Cardiac fibroblast (primary cell): ENCODE data around the gene SBK3.

ENCODE experiments used
- DNase-seq, 2 donors: peaks; one replicate each; pipeline versions ENCODE4 v3.0.0 to v3.0.0-alpha.2; 2010; ENCODE audit warnings: low read depth in 2 of 2
- H3K4me3 ChIP-seq, 2 donors: replicated peaks in 1 of 2; 1 replicate in 1 of 2; 2 replicates in 1 of 2; pipeline ENCODE4 v1.5.1; 2011; ENCODE audit warnings: low read depth in 2 of 2, low read length in 2 of 2, mild to moderate bottlenecking in 2 of 2, moderate library complexity in 1 of 2
- TF ChIP-seq, protein P1 (sequence below): IDR thresholded peaks from one replicate; pipeline ENCODE4 v1.5.1; 2011; ENCODE audit warnings: low read depth, mild to moderate bottlenecking, low read length, inconsistent platforms

Gene SBK3, protein sequence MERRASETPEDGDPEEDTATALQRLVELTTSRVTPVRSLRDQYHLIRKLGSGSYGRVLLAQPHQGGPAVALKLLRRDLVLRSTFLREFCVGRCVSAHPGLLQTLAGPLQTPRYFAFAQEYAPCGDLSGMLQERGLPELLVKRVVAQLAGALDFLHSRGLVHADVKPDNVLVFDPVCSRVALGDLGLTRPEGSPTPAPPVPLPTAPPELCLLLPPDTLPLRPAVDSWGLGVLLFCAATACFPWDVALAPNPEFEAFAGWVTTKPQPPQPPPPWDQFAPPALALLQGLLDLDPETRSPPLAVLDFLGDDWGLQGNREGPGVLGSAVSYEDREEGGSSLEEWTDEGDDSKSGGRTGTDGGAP

GRCh38 chr19:55545443-55545842, at the start of gene SBK3:
SBK3 (minus strand) TSS chr19:55545543; CDS start chr19:55545543, 0 bp downstream.
- H3K4me3 ChIP-seq = no peak within 1 kb of the TSS
- TF ChIP-seq, protein P1, sequence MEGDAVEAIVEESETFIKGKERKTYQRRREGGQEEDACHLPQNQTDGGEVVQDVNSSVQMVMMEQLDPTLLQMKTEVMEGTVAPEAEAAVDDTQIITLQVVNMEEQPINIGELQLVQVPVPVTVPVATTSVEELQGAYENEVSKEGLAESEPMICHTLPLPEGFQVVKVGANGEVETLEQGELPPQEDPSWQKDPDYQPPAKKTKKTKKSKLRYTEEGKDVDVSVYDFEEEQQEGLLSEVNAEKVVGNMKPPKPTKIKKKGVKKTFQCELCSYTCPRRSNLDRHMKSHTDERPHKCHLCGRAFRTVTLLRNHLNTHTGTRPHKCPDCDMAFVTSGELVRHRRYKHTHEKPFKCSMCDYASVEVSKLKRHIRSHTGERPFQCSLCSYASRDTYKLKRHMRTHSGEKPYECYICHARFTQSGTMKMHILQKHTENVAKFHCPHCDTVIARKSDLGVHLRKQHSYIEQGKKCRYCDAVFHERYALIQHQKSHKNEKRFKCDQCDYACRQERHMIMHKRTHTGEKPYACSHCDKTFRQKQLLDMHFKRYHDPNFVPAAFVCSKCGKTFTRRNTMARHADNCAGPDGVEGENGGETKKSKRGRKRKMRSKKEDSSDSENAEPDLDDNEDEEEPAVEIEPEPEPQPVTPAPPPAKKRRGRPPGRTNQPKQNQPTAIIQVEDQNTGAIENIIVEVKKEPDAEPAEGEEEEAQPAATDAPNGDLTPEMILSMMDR = no peak
- no peak for DNase-seq

DNA sequence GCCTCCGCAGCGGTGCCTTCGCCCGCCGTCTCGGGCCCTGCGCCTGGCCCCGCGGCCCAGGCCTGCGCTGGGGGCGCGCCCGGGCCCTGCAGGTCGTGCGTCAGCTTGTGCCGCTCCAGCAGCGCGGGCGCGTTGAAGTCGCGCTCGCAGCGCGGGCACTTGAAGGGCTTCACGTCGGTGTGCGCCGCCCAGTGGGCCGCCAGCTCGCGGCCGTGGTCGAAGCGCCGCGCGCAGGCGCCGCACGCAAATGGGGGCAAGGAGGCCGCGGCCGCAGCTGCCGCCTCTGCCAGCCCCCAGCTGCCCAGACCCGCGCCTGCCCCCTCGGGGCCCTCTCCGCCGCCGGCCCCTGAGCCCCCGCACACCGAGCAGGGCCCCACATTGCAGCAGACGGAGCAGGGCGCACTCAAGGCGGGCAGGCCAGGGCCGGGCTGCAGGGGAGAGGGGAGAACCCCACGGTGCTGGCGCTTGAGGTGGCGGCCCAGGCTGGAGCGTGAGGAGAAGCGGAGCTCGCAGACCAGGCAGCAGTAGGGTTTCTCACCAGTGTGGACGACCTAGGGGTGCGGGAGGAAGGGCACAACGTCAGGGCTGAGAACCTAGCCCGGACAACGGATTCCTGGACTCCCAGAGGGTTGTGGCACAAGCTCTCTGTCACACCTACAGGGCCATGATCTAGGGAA, 47.9 kb upstream of the SBK3 start:
- H3K4me3 ChIP-seq = no peak overlapping the region
- DNase-seq = no peak
- TF ChIP-seq, protein P1 = no peak

DNA sequence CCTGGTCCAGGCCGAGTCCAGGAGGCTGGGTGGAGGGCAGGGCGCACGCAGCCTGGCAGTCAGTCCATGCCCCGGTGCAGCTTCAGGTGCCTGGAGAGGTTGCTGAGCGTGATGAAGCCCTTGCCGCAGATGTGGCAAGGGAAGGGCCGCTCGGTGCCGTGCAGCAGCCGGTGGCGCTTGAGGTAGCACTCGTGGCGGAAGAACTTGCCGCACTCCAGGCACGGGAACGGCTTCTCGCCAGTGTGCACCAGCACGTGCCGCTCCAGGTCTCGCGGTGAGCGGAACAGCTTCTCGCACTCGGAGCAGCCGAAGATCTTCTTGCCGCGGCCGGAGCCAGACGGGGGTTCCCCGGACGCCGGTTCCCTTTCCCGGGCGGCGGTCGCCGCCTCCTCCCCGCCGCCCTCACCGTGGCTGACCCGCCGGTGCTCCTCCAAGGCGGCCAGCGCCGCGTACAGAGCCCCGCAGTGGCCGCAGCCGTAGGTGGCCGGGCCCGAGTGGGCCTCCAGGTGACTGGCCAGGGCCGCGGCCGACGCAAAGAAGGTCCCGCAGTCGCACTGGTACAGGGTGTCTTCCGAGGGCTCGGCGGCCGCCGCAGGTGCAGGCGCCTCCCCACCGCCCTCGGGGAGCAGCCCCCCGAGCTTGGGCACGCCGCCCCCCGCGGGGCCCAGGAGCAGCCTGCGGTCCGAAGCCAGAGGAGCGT, 47.2 kb upstream of the SBK3 start:
- DNase-seq = no peak
- TF ChIP-seq, protein P1 = no peak
- no peak overlapping the region for H3K4me3 ChIP-seq

DNA sequence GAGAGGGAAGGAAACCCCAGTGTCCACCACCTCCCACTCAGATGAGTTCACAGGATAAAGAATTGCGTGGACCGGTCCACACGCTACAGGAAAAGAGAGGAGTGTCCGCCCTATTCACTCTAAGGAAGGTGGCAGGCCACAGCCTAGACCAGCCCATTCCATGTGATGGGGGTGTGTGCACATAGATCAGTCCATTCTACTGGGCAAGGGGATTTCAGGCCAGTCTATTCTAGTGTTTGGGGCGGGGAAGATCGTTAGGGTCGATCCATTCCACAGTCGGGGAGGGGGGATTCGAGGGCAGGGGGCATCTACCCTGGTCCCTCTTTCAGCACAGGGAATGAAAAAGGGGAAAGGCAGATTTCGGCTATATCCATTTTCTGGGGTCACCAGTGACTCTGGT, 46.2 kb upstream of the SBK3 start:
- no peak for DNase-seq
- TF ChIP-seq, protein P1 = no peak
- H3K4me3 ChIP-seq = no peak overlapping the region

DNA sequence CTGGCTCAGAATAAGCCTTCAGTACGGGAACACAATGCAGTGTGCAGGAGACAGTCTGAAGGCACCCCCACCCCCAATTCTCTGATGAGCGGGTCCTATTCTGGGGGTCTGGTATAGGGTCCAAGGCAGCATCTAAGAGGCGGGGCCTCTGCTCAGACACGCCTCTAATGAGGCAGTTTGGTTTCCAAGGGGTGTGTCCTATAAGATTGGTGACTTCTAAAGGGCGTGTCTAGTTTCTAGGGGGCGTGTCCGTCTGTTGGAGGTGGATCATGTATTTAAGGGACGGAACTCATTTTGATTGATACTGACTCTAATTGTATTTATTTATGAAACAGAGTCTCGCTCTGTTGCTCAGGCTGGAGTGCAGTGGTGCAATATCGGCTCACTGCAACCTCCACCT, 45.3 kb upstream of the SBK3 start:
- H3K4me3 ChIP-seq = no peak overlapping the region
- TF ChIP-seq, protein P1 = no peak
- DNase-seq = no peak

- DNase-seq = no peak
- TF ChIP-seq, protein P1 = no peak
- no peak overlapping the region for H3K4me3 ChIP-seq
Observed at GRCh38 chr19:55590109-55590508, 44.8 kb upstream of the SBK3 start.
